Naive thymus-derived CD4-positive, alpha-beta T cell (primary cell): ENCODE data around the gene RABL2A. TPM values are rescaled to one million over a fixed set of nuclear protein-coding genes. Genes with fewer than 3 reads are reported as not detected.
"Not testable (repeated sequence)": the region's sequence is repeated elsewhere in the genome, so short reads cannot be mapped to it uniquely, and the experiment has no call there.

Experiments used
- ATAC-seq: fragments of 150-1000 bp; cut with Tn5 transposase; 2 replicates; pipeline ENCODE4 v1.10.0; 2021; ENCODE audit warnings: mild to moderate bottlenecking, moderate library complexity
- CTCF ChIA-PET: fragments of 350-600 bp; sonication (Branson Sonifier 250); formaldehyde crosslinking; loops from one replicate; lab custom pipeline; 2021; ENCODE audit warnings: antibody characterized with exemption; lab: Charles Lee
- POLR2A ChIA-PET: fragments of 350-600 bp; sonication (Branson Sonifier 250); formaldehyde crosslinking; loops from one replicate; lab custom pipeline; 2021; ENCODE audit warnings: antibody characterized with exemption, inconsistent platforms; lab: Charles Lee
- DNase-seq, 9 donors: peaks; one replicate each; pipeline versions ENCODE4 v3.0.0 to v3.0.0-alpha.2; 2020 to 2022; ENCODE audit warnings: mixed read lengths in 1 of 9
- H3K27ac ChIP-seq: one replicate; pipeline ENCODE4 v1.7.0; 2013; ENCODE audit warnings: mild to moderate bottlenecking, low read depth, low read length, moderate library complexity
- H3K27me3 ChIP-seq, 2 donors: one replicate each; pipeline ENCODE4 v1.7.0; 2013; ENCODE audit warnings: low read length in 2 of 2, mild to moderate bottlenecking in 2 of 2, moderate library complexity in 2 of 2; ENCODE audit not compliant: control insufficient read depth in 2 of 2, insufficient read depth in 2 of 2
- H3K36me3 ChIP-seq, 3 experiments: 1 replicate in 2 of 3; 2 replicates in 1 of 3; pipeline ENCODE4 v1.7.0; 2013; ENCODE audit warnings: low read length in 3 of 3, mild to moderate bottlenecking in 3 of 3, moderate library complexity in 1 of 3; ENCODE audit not compliant: insufficient read depth in 3 of 3, control insufficient read depth in 2 of 3
- H3K4me1 ChIP-seq, 2 donors: one replicate each; pipeline ENCODE4 v1.7.0; 2013; ENCODE audit warnings: low read length in 2 of 2, mild to moderate bottlenecking in 2 of 2, moderate library complexity in 1 of 2; ENCODE audit not compliant: control insufficient read depth in 2 of 2, insufficient read depth in 2 of 2
- H3K4me3 ChIP-seq: 2 replicates; pipeline ENCODE4 v1.7.0; 2013; ENCODE audit warnings: mild to moderate bottlenecking, low read length
- H3K9me3 ChIP-seq, 3 experiments: 1 replicate in 2 of 3; 2 replicates in 1 of 3; pipeline ENCODE4 v1.7.0; 2013; ENCODE audit warnings: low read length in 3 of 3; ENCODE audit not compliant: control insufficient read depth in 2 of 3
- H3K27ac Mint-ChIP-seq, 9 donors: one replicate each; pipeline ENCODE4 v1.8.0; 2020 to 2022; ENCODE audit warnings: mixed read lengths in 9 of 9, mild to moderate bottlenecking in 8 of 9, moderate library complexity in 5 of 9, inconsistent platforms in 2 of 9
- H3K27me3 Mint-ChIP-seq, 5 donors: one replicate each; pipeline ENCODE4 v1.8.0; 2021 to 2022; ENCODE audit warnings: mixed read lengths in 5 of 5, mild to moderate bottlenecking in 1 of 5
- H3K36me3 Mint-ChIP-seq, 5 donors: one replicate each; pipeline ENCODE4 v1.8.0; 2020 to 2022; ENCODE audit warnings: mixed read lengths in 5 of 5, mild to moderate bottlenecking in 3 of 5, inconsistent platforms in 1 of 5
- H3K4me1 Mint-ChIP-seq, 7 donors: one replicate each; pipeline ENCODE4 v1.8.0; 2020 to 2022; ENCODE audit warnings: mixed read lengths in 7 of 7, mild to moderate bottlenecking in 3 of 7, inconsistent platforms in 1 of 7
- H3K4me3 Mint-ChIP-seq, 10 donors: one replicate each; pipeline ENCODE4 v1.8.0; 2020 to 2022; ENCODE audit warnings: mild to moderate bottlenecking in 10 of 10, mixed read lengths in 10 of 10, moderate library complexity in 6 of 10, inconsistent platforms in 2 of 10
- H3K9me3 Mint-ChIP-seq, 11 donors: one replicate each; pipeline ENCODE4 v1.8.0; 2020 to 2022; ENCODE audit warnings: mixed read lengths in 11 of 11, mild to moderate bottlenecking in 4 of 11, inconsistent platforms in 1 of 11, moderate library complexity in 1 of 11
- intact Hi-C, 2 donors: fragments of 100-400 bp; cut with micrococcal nuclease; formaldehyde crosslinking; loops; one replicate each; pipeline ENCODE4 v1.15.1; 2023
- polyA plus RNA-seq, 2 donors: library from polyadenylated mRNA; unstranded; fragments of 300-500 nt; fragmentation: Illumina TruSeq; gene quantifications; one replicate each; pipeline ENCODE4 v1.2.3, GENCODE V29; 2021
- total RNA-seq, 6 experiments: library from RNA in 5 of 6; stranded (reverse) in 5 of 6; gene quantifications; 1 replicate in 5 of 6; 2 replicates in 1 of 6; pipeline ENCODE4 v1.2.3 and lab custom pipeline; 2021 to 2026

RABL2A gene
- total and polyA plus RNA-seq, 7 experiments from 2014 or later: 14.8 to 57.9 (median 25.7) TPM

DNA sequence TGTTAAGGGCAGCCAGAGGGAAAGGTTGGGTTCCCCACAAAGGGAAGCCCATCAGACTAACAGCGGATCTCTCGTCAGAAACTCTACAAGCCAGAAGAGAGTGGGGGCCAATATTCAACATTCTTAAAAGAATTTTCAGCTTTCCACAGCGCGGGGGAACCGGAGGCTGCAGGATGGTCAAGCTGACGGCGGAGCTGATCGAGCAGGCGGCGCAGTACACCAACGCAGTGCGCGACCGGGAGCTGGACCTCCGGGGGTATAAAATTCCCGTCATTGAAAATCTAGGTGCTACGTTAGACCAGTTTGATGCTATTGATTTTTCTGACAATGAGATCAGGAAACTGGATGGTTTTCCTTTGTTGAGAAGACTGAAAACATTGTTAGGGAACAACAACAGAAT, 30.7 kb downstream of the RABL2A start:
- Mint-ChIP-seq H3K27me3 (peaks cover 0 to 23% (median 0%) of the 10 kb centered on the region in 5 donors), H3K4me1 (peaks cover 0 to 14% (median 0%) of the 10 kb centered on the region in 7 donors)
- CTCF ChIA-PET, DNase-seq, H3K27ac Mint-ChIP-seq, H3K36me3 Mint-ChIP-seq, H3K9me3 ChIP-seq, H3K4me3 ChIP-seq, H3K4me3 Mint-ChIP-seq, H3K4me1 ChIP-seq, H3K27me3 ChIP-seq, ATAC-seq, H3K27ac ChIP-seq, H3K9me3 Mint-ChIP-seq, POLR2A ChIA-PET, H3K36me3 ChIP-seq, intact Hi-C loops: not testable (repeated sequence)

DNA sequence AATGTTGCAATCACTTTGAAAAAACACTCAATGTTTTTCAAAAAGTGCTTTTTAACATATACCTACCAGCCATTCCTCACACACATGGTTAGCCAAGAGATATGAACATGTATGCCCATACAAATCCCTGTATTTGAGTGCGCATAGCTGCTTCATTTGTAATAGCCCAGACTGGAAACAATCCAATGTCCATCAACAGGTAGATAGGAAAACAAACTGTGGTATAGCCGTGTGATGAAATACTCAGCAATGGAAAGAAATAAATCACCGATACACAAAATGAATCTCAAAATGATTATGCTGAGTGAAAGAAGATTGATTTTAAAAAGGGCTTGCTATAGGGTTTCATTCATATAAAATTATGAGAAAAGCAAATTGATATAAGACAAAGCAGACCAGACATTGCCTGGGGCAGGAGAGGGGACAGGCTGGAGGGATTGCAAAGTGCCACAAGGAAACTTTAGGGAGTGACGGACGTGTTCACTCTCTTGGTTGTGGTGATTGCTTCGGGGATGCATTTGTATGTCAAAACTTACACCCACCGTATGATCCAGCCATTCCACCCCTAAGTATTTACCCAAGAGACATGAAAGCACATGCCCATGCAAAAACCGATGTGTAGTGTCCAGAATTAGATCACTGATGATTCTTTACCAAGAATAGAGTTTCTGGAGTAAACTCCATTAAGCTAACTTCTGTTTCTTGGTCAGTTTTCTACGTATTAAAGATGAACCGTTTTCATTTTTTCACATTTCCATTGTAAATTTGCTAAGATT, 36.4 kb downstream of the RABL2A start:
- H3K4me1 Mint-ChIP-seq, H3K27ac Mint-ChIP-seq, H3K27ac ChIP-seq, DNase-seq, intact Hi-C loops, H3K4me3 ChIP-seq, H3K36me3 ChIP-seq, H3K9me3 ChIP-seq, CTCF ChIA-PET, H3K36me3 Mint-ChIP-seq, H3K9me3 Mint-ChIP-seq, ATAC-seq, H3K27me3 ChIP-seq, H3K4me3 Mint-ChIP-seq, POLR2A ChIA-PET, H3K4me1 ChIP-seq: not testable (repeated sequence)
- peaks cover 0 to 12% (median 0%) of the 10 kb centered on the region in 5 donors for H3K27me3 Mint-ChIP-seq

DNA sequence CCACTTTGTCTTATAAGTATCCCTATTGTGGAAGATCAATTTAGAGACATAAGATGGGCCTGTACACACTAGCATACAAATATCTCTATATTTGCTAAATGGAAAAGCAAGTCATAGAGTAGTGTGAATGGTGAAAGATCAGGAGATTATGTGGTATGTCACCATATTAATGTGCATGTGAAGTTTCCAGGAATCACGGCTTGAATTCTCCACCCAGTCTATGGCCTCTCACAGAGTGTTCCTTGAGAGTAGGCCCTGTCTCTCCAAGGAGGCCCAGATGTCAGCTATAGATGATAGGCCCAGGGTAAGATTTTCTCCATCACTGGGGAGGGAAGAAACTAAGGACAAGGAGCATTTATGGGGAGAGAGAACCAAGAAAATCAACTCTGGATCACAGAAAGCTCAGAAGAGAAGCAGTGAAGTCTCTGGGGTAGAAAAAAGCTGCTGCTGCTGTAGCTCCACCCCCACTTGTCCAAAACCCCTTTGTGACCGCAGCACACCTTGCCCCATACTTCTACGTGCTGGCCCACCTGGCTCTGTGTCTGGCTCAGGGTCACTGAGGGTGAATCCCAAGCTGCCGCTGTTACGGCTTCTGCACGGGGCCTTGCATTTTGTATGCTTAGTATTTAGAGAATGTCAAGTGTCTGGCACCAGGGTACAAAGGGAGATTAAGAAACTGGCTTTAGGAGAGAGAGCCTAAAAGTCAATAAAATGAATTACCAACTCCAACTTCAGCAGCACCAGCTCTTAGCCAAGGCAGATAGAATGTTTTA, 37.9 kb downstream of the RABL2A start:
- H3K27ac ChIP-seq, H3K4me1 ChIP-seq, H3K9me3 ChIP-seq, H3K36me3 ChIP-seq, DNase-seq, CTCF ChIA-PET, H3K4me1 Mint-ChIP-seq, H3K4me3 ChIP-seq, H3K27me3 Mint-ChIP-seq, H3K9me3 Mint-ChIP-seq, POLR2A ChIA-PET, intact Hi-C loops, ATAC-seq, H3K27ac Mint-ChIP-seq, H3K36me3 Mint-ChIP-seq, H3K27me3 ChIP-seq, H3K4me3 Mint-ChIP-seq: not testable (repeated sequence)

DNA sequence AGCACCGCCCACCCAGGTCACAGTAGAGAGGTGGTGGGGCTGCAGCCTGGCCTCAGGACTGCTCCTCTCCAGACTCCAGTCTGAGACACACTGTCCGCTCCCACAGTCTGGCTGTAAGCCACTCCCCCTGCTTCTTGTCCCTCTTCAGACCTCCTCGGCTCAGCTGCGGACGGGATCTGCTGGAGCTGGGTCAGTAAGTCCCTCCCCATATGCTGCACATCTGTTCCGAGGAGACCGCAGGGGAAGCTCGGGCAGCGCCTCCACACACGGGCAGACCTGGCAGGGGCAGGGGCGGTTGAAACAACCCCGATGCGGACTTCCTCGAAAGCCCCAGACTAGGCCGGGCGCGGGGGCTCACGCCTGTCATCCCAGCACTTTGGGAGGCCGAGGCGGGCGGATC, 41.9 kb downstream of the RABL2A start:
- H3K27me3 ChIP-seq, POLR2A ChIA-PET, H3K27me3 Mint-ChIP-seq, H3K36me3 Mint-ChIP-seq, H3K4me3 ChIP-seq, DNase-seq, H3K9me3 Mint-ChIP-seq, H3K4me3 Mint-ChIP-seq, intact Hi-C loops, H3K4me1 ChIP-seq, H3K27ac ChIP-seq, H3K36me3 ChIP-seq, H3K4me1 Mint-ChIP-seq, H3K9me3 ChIP-seq, CTCF ChIA-PET, ATAC-seq, H3K27ac Mint-ChIP-seq: not testable (repeated sequence)

DNA sequence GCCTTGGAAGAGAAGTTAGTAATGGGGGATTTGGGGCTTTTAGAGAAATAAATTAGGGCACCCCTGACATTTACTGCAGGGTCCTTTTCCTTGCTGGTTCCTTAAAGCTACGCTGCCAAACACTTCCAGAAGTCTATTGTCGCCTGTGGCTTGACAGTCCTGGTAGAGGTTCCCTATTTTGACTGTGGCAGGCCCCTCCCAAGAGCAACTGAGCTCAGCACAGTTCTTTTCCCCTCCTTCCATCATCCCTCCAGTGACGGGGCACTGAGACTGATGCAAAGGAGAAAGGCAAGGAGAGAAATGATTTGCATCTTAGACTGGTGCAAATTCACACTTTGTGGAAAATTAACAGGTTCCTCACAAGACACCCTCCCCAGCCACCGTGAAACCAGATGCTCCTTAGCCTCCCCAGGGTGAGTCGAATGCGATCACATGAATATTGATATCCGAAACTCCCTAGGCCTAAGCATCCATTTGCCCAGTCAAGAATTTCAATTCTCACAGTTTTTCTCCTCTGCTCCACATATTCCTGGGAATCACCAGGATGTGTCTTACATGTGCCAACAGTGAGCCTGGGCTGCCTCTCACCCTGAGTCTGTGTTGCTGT, 45.4 kb downstream of the RABL2A start:
- Mint-ChIP-seq H3K4me1 (no peaks in the 10 kb centered on the region), H3K4me3 (no peak overlapping the region), H3K27ac (no peak overlapping the region), H3K36me3 (no peaks in the 10 kb centered on the region), H3K9me3 (peaks cover 0 to 1% (median 0%) of the 10 kb centered on the region in 11 donors), H3K27me3 (peaks cover 0 to 7% (median 0%) of the 10 kb centered on the region in 5 donors)
- POLR2A ChIA-PET: no interaction called here
- CTCF ChIA-PET: no interaction called here
- no peaks in the 10 kb centered on the region for H3K9me3 ChIP-seq
- H3K4me3 ChIP-seq: no peak overlapping the region
- no peaks in the 10 kb centered on the region for H3K4me1 ChIP-seq
- DNase-seq: no peak
- intact Hi-C loops: no loop called here
- H3K36me3 ChIP-seq: no peaks in the 10 kb centered on the region
- ATAC-seq: no peak
- no peaks in the 10 kb centered on the region for H3K27me3 ChIP-seq
- H3K27ac ChIP-seq: no peak overlapping the region

DNA sequence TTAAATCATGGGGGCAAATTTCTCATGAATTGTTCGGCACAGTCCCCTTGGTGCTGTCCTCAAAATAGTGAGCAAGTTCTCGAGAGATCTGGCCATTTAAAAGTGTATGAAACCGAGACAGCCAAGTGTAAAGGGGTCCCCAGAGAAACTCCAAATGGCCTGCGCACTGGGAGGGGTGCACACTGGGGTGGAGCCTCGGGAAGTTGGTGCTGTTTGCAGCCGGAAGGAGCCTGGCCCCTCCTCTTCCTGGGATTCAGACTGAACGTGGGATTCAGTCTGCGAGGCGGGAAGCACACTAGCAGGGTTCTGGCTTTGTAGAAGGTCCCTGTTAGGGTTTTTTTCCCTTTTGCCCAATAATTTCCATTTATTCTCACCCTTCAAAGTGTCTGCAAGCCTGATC, 48.8 kb downstream of the RABL2A start:
- H3K27me3 ChIP-seq: no peaks in the 10 kb centered on the region
- H3K4me1 ChIP-seq: peaks cover 0 to 12% of the 10 kb centered on the region in 2 donors
- intact Hi-C loops: no loop called here
- ChIA-PET POLR2A (no interaction called here), CTCF (no interaction called here)
- no peaks in the 10 kb centered on the region for H3K9me3 ChIP-seq
- Mint-ChIP-seq H3K27ac (no peak overlapping the region), H3K9me3 (peaks cover 0 to 1% (median 0%) of the 10 kb centered on the region in 11 donors), H3K4me3 (no peak overlapping the region), H3K4me1 (no peaks in the 10 kb centered on the region), H3K27me3 (peaks cover 0 to 10% (median 0%) of the 10 kb centered on the region in 5 donors), H3K36me3 (no peaks in the 10 kb centered on the region)
- H3K4me3 ChIP-seq: no peak overlapping the region
- no peak overlapping the region for H3K27ac ChIP-seq
- no peak for ATAC-seq
- no peak for DNase-seq
- no peaks in the 10 kb centered on the region for H3K36me3 ChIP-seq
